HG02610 (cell line): Measurements from ENCODE around the gene PDZRN3.

Experiments
- ATAC-seq: cut with Tn5 transposase; IDR thresholded peaks from one replicate; pipeline ENCODE4 v1.9.1; 2021; ENCODE audit warnings: mild to moderate bottlenecking, moderate library complexity; ENCODE audit not compliant: unreplicated experiment

PDZRN3 gene

DNA sequence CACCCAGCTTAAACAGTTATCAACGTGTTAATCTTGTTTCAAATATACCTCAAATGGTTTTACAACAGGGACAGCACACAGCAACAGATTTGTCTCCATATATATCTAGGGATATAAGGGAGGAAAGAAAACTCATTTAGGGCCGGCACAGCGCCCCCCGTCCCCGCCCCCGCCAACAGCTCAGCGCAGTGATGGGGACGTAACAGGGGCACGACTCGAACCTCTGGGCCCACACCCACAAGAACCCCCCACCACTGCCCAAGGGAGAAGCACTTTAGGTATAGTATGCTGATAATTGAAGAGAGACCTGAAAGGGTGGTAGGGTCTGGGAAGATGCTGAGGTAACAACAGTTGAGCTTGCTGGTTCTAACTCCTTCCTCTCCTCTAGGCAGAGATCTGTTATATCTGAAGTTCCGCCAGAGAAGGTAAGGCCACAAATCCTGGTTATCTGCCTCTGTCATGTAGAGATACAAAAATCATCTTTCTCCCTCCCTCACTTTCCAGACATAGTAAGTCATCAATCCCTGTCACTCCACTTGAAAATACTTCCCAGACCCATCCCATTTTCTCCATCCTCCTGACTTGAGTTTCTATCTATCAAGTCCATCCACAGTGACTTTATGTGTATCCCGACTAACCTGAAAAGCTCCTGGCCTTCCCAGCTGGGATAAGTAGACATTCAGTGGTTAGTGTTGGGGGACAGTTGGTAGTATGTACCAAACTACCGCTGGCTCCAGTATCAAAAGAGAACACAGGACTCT lies 126.9 kb downstream of the PDZRN3 start:
- ATAC-seq: no peak

DNA sequence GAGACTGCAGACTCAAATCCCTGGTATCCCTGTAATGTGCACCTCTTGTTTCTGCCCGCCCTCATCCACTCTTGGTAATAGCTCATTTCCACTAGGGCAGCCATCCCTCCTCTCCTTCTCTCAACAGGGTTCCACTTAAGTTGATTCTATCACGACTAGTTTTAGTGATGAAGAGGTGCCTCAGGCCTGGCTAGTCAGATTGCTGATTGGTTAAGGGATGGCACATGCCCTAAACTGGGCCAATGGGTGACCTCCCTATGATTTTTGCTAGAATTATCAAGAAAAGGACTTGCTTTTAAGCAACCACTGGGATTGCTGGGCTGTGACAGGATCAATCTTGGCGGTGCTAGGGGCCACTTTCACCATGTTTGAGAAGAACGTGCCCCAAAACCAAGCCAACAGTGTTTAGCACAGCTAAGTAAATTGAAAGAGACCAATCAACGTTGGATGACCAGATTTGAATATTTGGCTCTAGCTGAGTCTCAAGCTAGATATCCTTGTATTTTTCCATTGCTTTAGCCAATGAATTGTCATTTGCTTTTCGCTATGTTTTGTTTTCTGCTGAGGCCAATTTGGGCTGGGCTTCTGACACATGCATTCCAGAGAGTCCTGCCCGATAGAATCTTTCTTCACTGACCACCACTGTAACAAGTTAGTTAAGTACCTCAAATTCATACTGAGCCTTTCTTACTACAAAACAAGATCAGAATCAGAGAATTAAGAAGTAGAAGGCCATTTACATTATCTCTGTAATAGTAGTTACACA lies 131.0 kb downstream of the PDZRN3 start:
- no peak for ATAC-seq

DNA sequence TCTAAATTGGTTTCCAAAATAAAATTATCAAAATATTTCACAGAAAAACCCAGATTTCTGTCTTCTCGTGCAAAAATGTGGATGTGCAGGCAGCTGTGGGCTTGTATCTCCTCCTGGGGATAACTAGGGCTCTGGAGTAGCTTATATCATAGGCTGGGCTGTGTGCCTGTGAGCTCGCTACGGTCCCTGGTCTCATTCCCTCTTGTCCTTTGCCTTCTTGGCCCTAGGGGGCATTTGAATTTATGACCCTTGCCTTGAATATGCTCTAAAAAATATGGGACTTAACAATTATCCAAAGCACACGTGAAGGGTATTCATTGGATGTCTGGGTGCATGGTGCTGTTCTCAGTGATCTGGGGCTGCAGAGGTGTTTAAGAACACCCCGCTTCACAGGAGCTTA lies 132.6 kb downstream of the PDZRN3 start:
- ATAC-seq: no peak

DNA sequence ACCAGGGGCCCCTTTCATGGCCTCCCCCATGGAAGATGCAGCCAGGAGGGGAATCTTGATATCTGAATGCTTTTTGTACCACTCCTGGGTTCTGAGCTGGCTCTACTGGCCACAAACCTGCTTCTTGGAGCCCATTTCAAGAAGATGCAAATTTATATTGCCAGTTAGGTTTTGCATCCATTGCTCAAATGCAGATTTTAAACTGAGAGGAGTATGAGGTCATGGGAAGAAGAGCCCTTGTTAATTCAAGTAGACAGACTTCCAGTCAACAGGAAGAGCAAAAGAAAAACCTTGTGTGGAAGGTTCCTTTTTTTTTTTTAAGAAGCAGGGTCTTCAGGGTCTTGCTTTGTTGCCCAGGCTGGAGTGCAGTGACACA lies 133.5 kb downstream of the PDZRN3 start:
- no peak for ATAC-seq

DNA sequence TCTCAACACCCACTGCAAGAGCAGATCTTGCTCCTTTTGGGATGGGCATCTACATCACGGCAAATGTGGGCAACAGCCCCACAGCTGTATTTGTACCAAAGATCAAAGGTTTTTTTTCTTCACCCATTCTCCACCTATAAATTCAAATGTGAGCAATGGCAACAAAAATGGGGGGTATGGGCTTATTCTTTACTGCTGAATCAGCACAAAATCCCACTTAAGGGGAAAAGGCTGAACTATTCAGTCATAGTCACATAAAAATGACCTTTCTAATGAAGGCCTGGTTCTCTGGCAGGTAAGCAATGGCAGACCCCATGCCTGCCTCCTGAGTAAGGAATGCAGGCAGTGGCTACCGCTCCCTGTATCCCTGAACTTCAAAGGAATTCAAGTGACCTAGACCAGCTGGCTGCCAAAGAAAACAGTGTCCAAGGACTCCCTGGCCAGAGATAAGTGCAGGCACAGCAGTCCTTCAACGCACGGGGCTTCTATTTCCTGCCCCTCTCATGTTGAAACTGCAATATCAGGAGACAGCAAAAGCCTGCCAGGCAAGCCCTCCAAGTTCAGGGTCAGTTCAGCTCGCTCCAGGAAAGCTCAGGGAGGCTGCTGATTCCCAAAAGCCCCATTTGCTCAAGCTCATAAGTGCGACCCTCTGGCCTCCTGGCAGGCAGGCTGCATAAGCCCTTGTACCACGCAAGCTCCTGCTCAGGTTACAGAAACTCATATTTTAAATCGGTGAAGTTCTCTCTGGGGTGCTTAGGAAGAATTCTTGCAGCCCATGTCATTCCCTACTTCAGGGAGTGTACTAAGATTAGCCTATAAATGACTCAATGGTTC lies 134.1 kb downstream of the PDZRN3 start:
- no peak for ATAC-seq

DNA sequence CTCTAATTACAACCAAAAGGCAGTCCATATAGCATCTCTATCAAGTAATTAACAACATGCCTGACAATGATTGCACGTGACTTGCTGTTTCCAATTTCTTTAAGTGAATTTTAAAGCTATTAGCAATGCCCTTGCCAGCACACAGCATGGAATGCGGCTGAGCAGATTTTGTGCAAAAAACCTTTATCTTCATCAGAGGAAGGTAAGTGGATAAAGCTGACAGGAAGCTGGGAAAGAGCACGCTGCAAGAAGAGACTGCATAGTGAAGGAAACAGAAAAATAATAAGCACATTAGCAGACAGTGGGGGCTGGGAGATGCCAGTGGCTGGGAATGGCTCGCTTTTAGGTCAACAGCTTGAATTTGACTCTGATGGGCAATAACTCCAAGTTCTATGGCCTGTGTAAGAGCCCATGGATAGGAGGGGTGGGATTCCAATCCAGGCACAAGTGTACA lies 138.8 kb downstream of the PDZRN3 start:
- no peak for ATAC-seq

DNA sequence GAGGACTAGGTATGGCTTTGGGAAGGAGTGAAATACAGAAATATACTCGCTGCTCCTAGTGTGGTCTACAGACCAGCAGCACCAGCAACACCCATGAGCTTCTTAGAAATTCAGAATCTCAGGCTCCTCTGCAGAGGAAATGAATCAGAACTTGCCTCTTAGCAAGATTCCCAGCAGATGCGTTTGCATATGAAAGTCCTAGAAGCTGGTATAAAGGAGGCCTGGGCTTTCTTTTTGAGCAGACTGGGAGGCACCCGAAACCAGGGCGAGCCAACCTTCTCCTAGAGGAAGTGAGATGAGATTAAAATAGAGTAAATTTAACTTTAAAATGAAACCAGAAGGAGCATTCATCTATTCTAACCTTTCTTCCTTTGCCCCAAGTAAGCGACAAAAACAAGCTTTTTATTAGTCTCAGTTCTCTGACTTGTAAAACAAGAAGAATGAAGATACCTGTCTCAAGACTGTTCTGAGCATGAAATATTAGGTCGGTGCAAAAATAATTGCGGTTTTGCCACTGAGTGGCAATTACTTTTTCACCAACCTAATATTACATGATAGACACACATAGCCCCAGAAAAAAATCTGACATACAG lies 140.0 kb downstream of the PDZRN3 start:
- peak; percentile 92 for ATAC-seq

DNA sequence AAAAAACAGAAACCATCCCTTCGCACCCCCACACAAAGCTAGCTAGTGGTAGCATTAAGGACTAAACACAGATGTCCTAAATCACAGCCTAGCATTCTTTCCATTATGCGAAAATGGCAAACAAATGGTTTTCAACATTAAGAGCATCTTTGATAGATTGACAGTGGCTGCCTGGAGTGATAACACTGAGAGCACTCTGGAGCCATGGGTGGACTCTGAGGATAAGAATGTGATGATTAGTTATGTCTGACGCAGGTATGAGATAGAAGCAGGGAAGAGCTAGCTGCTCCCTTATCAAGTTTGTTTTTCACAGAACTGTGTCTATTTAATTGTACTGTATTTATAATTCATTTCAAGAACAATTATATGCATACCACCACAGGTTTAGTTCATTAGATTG lies 142.9 kb downstream of the PDZRN3 start:
- ATAC-seq: no peak

DNA sequence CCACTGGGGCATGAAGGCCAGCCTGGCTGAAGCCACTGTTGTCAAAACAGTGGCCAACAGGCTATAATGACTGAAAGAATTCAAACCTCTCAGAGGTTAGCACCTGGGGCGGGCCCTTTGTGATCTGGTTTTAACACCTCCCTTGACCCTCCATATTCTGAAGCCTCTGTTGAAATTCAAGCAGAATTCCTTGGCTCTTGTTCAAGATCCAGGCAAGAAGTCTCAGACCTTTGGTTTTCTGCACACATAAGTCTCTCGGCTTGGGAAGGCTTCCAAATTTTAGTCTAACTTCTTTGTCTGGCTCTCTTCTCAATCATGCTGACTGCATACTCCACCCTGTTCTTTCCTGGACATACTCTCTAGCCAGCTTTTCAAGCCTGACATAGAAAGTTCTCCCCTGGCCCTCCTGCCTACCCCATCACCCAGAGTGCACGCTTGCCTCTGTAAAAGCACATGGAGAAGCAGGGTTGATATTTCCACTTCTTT lies 144.5 kb downstream of the PDZRN3 start:
- no peak for ATAC-seq

DNA sequence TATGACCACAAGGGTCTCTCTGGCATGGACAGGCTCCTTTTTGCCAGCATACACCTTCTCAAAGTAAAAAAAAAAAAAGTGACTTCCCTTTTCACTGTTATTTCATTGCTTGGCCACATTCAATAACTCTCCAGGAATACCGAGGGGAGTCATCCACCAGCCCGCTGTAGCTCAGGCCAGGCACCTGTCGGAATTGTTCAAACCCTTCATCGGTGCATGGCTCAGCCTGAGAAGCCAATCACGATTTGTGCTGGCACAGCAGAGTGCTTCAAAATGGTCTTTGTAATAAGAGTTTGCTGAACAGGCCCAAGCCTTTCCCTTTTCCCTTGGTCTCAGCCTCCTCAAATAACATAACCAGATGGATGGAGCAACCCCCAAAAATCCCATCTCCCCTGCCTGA lies 145.4 kb downstream of the PDZRN3 start:
- no peak for ATAC-seq

DNA sequence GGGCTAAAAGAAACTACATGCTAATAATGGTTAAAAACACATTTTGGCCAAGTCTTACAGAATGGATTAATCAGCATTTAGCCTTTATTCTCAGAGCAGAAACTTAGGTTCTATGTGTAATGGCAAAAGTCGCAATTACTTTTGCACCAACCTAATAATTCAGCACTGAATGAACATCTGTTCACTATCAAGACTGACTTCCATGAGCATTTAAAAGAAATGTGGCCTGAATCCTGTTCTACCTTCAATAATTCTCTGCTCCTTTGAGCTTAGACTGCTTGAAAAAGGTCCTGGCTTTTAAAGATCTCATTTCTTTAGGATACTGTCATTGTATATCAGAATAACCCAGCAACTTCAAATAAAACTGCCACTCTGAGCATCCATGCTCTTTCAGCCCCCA lies 145.9 kb downstream of the PDZRN3 start:
- no peak for ATAC-seq

DNA sequence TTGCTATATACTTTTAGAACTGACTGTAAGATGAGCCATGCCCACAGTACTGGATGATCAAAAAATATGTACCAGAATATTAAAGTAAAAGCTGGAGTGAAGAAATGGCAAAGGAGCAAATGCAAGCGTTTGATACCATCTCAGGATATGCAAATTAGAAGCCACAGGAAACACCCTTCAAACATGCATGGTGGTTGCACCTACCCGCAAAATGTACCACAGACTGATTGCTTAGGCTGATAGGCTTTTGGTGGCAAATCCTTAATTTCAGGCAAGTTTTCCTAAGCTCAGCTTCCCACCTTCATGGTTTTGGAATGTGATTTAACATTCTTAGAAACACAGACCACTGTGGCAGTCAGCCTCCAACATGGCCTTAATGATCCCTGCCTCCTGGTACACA lies 149.0 kb downstream of the PDZRN3 start:
- no peak for ATAC-seq

DNA sequence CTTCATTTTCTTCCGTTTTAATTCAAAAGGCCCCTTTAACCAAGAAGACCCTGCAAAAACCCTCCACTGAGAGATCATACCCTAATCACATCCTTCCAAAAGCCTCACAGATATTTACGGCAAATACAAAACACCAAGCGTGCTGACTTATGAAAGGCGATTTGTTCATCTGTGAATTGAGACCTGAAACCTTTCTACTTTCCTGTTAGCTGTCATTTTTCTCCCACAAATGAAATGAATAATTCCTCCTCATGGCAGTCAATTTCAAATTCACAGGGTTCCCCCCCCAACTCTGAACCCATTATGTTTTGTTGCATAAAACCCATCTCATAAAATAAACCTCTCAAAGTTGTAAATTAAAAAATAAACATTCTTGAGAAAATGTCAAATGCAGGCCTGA lies 149.6 kb downstream of the PDZRN3 start:
- no peak for ATAC-seq

DNA sequence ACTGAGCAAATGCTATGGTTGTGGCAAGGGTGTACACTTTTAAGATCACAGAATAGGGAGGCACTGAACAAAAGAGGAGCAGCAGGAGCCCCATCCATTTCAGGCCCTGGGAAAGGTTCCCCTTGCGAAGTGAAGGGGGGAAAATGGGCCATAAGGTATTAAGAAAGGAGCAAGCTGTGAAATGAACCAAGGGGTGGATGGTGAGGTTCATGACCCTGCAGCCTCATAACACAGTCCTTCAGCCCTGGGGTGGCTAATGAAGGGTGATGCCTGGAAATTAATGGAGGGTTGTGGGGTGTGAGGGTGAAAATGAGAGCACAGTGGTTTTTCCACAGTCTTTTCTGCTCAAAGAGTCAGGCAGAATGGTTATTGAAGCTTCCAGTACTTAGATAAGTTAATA lies 150.1 kb downstream of the PDZRN3 start:
- no peak for ATAC-seq

DNA sequence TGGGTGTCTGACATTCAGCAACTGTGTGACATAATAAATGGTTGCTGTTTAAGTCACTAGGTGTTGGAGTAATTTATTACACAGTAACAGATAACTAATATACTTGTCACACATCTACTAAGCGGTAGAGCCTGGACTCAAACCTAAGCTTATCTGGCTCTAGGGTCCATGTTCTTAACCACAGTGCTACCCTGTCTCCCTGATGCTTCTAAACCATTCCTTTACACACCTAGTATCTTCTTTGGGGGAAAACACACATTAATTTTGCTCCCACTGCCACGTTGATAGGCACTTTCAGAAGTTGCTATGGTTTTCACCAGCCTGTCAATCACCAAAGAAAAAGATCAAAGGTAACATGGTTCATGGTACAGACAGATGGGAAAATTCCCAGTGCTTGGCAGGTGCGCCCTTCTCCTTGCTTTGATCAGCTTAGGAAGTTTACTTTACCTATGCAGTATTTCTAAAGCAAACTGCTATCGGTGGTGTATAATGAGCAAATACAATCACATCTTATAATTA lies 150.8 kb downstream of the PDZRN3 start:
- no peak for ATAC-seq

DNA sequence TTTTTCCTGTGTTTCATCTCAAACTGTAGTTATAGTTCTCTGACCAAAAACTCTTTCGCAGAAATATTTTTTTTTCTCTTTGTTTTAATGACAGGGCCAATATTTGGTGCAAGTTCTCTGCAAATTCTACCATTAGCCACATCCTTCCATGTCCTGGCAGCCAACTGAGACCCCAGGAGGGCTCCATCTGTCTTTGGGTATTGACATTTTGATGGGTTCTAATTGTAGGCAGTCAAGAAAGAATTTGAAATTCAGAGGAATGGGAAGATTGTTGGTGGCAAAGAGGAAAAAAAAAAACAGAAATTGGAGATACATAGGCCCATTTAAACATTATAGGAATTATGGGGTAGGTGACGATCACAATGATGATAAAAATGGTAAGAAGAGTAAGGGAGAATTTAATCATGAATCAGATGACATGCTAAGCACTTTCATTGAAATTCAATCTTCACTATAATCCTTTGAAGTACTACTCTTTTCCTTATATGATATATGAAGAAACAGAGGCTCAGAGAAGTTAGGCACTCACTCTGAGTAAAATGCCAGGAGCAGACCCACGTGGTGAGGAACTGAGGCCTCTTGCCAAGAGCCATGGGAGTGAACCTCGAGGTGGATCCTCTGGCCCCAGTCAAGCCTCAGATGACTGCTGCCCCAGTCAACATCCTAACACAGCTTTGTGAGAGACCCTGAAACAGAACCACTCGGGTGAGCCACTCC lies 151.4 kb downstream of the PDZRN3 start:
- no peak for ATAC-seq

DNA sequence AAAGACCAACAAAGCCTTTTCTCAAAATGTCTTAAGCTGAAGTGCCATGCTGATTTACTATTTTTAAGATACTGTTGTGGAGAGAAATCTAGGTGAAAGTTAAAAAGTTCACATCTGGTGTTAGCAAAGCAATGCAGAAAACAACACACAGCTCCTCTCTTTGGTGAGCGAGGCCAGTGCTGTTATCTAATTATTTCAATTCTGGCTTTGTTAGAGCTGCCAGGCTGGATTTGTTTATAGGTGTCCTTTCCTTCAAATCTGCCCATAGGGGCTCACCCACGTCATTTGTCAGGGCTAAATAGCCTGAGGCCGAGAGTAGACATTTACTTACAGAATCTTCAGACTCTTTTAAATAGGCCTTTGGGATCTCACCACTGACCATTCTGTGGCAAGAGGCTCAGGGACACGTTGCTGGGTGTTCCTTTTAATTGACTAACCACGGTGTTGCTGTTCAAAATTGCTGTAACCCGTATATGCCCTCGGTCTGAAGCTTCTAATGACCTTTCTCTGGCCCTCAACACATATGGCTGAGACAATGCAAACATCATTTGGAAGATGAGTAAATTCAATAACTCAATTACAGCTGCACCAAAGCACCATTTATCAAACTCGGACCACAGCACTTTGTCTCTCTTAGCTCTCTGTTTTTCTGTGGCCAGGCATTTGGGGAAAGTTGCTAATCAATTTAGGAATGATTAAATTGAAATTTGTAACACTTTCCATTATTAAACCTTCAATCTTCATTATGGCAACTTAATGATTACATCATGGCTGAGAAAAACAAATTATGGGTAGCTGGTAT lies 152.6 kb downstream of the PDZRN3 start:
- no peak for ATAC-seq

DNA sequence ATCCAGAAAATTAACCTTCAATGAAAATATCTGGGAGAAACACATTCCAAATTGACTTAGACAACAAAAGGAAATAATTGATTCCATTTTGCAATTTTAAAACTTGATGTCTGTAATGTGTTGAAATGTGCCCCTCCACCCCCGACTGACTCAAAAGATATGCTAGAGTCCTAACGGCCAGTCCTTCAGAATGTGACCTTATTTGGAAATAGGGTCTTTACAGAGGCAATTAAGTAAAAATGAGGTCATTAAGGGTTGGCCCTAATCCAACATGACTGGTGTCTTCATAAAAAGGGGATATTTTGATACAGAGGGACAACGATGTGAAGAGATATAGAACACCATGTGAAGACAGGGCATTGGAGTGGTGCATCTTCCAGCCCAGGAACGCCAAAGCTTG lies 153.9 kb downstream of the PDZRN3 start:
- no peak for ATAC-seq

DNA sequence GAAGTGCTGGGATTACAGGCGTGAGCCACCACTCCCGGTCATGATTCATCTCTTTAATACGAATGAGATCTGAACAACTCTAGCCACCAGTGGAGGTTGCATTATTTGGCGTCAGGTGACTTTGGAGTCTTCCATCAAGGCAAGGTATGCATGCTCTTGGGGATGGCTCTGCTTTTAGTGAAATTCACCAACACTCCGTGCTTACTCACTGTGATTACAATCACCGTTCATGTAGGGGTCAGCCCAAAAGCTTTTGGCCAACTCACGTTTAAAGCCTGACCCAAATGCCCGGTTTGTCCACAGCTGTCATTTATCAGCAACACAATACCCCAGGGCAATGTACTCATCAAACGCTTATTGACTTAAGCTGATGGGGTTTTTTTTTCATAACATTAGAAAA lies 155.4 kb downstream of the PDZRN3 start:
- no peak for ATAC-seq
